HUES6 (cell line): ENCODE data around the gene ZSCAN10.
A peak's percentile ranks its signal among the peaks of the same experiment; 100 is the strongest.
"Not testable (repeated sequence)": the region's sequence is repeated elsewhere in the genome, so short reads cannot be mapped to it uniquely, and the experiment has no call there.

ENCODE experiments used
- H3K27ac ChIP-seq: 2 replicates; pipeline ENCODE4 v1.7.0; 2013; ENCODE audit warnings: low read depth, mild to moderate bottlenecking, low read length, inconsistent platforms
- H3K27me3 ChIP-seq: 2 replicates; pipeline ENCODE4 v1.6.1; 2013; ENCODE audit warnings: low read length; ENCODE audit not compliant: control insufficient read depth, insufficient read depth
- H3K36me3 ChIP-seq: 2 replicates; pipeline ENCODE4 v1.6.1; 2013; ENCODE audit warnings: low read length; ENCODE audit not compliant: control insufficient read depth, insufficient read depth
- H3K4me1 ChIP-seq: 2 replicates; pipeline ENCODE4 v1.6.1; 2013; ENCODE audit warnings: low read length; ENCODE audit not compliant: control insufficient read depth, insufficient read depth
- H3K4me3 ChIP-seq: 2 replicates; pipeline ENCODE4 v1.5.1; 2013; ENCODE audit warnings: low read depth, low read length
- H3K9ac ChIP-seq: one replicate; pipeline ENCODE4 v1.6.1; 2013; ENCODE audit warnings: mild to moderate bottlenecking, low read length
- H3K9me3 ChIP-seq: 2 replicates; pipeline ENCODE4 v1.6.1; 2013; ENCODE audit warnings: low read depth, low read length; ENCODE audit not compliant: control insufficient read depth, insufficient read depth

ZSCAN10 gene

GRCh38 chr16:3142327-3142726, 43.2 kb upstream of the ZSCAN10 start:
- H3K27me3 ChIP-seq = no peaks in the 10 kb centered on the region
- no peak overlapping the region for H3K4me3 ChIP-seq
- no peaks in the 10 kb centered on the region for H3K9me3 ChIP-seq
- H3K9ac ChIP-seq = no peak overlapping the region
- H3K36me3 ChIP-seq = peaks cover 29% of the 10 kb centered on the region
- H3K27ac ChIP-seq = no peak overlapping the region
- no peaks in the 10 kb centered on the region for H3K4me1 ChIP-seq

DNA sequence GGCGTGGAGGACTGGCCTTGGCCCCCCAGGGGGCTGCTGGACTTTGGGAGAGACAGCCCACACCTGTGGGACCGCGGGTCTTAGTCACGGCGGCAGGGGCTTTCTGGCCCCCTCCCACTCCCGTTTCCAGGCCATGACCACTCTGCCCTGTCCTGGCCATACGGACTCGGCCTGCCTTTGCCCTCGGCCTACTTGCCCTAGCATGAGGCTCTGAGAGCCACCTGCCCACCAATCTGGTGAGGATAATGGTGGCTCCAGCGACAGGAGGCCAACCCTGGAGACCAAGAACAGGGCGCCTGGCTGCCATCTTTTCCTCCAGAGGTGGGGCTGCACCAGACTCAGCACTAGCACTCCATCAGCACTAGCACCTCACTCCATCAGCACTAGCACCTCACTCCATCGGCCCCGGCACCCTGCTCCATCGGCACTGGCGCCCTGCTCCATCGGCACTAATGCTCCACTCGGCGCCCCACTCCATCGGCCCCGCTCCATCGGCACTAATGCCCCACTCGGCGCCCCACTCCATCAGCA, 42.8 kb upstream of the ZSCAN10 start:
- no peak overlapping the region for H3K27ac ChIP-seq
- no peak overlapping the region for H3K9ac ChIP-seq
- peaks cover 29% of the 10 kb centered on the region for H3K36me3 ChIP-seq
- no peaks in the 10 kb centered on the region for H3K9me3 ChIP-seq
- H3K4me1 ChIP-seq = no peaks in the 10 kb centered on the region
- no peaks in the 10 kb centered on the region for H3K27me3 ChIP-seq
- H3K4me3 ChIP-seq = no peak overlapping the region

DNA sequence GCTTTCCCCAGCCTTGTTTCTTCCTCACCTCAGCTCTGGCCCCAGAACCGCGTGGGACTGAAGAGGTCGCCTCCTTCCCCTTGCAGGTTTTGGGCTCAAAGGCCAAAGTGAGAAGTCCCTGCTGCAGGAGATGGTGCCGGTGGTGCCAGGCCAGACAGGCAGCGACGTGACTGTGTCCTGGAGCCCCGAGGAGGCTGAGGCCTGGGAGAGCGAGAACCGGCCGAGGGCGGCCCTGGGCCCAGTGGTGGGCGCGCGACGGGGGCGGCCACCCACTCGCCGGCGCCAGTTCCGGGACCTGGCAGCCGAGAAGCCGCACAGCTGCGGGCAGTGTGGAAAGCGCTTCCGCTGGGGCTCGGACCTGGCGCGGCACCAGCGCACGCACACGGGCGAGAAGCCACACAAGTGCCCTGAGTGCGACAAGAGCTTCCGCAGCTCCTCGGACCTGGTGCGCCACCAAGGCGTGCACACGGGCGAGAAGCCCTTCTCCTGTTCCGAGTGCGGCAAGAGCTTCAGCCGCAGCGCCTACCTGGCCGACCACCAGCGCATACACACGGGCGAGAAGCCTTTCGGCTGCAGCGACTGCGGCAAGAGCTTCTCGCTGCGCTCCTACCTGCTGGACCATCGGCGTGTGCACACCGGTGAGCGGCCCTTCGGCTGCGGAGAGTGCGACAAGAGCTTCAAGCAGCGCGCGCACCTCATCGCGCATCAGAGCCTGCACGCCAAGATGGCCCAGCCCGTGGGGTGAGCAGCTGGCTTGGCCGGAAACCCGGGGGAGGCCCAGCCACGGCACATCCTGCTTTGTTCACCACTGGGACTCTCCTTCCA, 41.7 kb upstream of the ZSCAN10 start:
- H3K9ac ChIP-seq = no peak overlapping the region
- no peaks in the 10 kb centered on the region for H3K9me3 ChIP-seq
- H3K27me3 ChIP-seq = no peaks in the 10 kb centered on the region
- no peak overlapping the region for H3K27ac ChIP-seq
- H3K4me3 ChIP-seq = no peak overlapping the region
- H3K4me1 ChIP-seq = 0 out of 2 replicates have a peak, but pooled peaks cover 3% of the 10 kb centered on the region
- peaks cover 29% of the 10 kb centered on the region for H3K36me3 ChIP-seq

DNA sequence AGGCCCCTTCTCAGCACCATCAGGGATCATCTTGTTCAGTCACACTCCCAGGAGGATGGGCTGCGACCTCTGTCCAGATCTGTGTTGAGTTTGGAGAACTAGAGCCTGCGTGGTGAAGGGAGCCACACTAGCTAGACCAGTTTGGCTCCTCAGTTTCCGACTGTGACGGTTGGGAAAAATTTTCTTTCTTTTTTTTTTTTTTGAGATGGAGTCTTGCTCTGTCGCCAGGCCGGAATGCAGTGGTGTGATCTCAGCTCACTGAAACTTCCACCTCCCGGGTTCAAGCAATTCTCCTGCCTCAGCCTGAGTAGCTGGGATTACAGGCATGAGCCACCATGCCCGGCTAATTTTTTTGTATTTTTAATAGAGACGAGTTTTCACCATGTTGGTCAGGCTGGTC, 40.5 kb upstream of the ZSCAN10 start:
- H3K9me3 ChIP-seq, H3K4me1 ChIP-seq, H3K27me3 ChIP-seq, H3K9ac ChIP-seq, H3K27ac ChIP-seq, H3K4me3 ChIP-seq: not testable (repeated sequence)
- H3K36me3 ChIP-seq = peaks cover 29% of the 10 kb centered on the region

- H3K9ac ChIP-seq = no peak overlapping the region
Observed at GRCh38 chr16:3138823-3139426, 39.8 kb upstream of the ZSCAN10 start.

GRCh38 chr16:3138342-3138741, 39.2 kb upstream of the ZSCAN10 start:
- Histone ChIP-seq H3K4me3 (no peak overlapping the region), H3K27me3 (no peaks in the 10 kb centered on the region), H3K9ac (no peak overlapping the region), H3K9me3 (no peaks in the 10 kb centered on the region), H3K4me1 (peaks cover 5% of the 10 kb centered on the region; the same call in 1 of the 2 replicates), H3K27ac (no peak overlapping the region), H3K36me3 (peaks cover 29% of the 10 kb centered on the region)

More at GRCh38 chr16:3138823-3139426, 39.8 kb upstream of the ZSCAN10 start:
- H3K36me3 ChIP-seq = peaks cover 29% of the 10 kb centered on the region
- no peaks in the 10 kb centered on the region for H3K27me3 ChIP-seq
- H3K9me3 ChIP-seq = no peaks in the 10 kb centered on the region
- H3K27ac ChIP-seq = no peak overlapping the region
- 0 out of 2 replicates have a peak, but pooled peaks cover 3% of the 10 kb centered on the region for H3K4me1 ChIP-seq
- no peak overlapping the region for H3K4me3 ChIP-seq

GRCh38 chr16:3137267-3137666, 38.2 kb upstream of the ZSCAN10 start:
- no peaks in the 10 kb centered on the region for H3K9me3 ChIP-seq
- no peak overlapping the region for H3K27ac ChIP-seq
- no peak overlapping the region for H3K9ac ChIP-seq
- H3K4me3 ChIP-seq = no peak overlapping the region
- H3K27me3 ChIP-seq = no peaks in the 10 kb centered on the region
- H3K4me1 ChIP-seq = peaks cover 5% of the 10 kb centered on the region; the same call in 1 of the 2 replicates
- H3K36me3 ChIP-seq = peaks cover 27% of the 10 kb centered on the region

- Histone ChIP-seq H3K4me1 (peaks cover 5% of the 10 kb centered on the region; the same call in 1 of the 2 replicates), H3K4me3 (peak overlapping the region; percentile 98), H3K27me3 (no peaks in the 10 kb centered on the region), H3K36me3 (peaks cover 15% of the 10 kb centered on the region), H3K27ac (no peak overlapping the region), H3K9me3 (no peaks in the 10 kb centered on the region), H3K9ac (peak overlapping the region; percentile 76)
Observed at GRCh38 chr16:3135126-3135715, 36.1 kb upstream of the ZSCAN10 start.

DNA sequence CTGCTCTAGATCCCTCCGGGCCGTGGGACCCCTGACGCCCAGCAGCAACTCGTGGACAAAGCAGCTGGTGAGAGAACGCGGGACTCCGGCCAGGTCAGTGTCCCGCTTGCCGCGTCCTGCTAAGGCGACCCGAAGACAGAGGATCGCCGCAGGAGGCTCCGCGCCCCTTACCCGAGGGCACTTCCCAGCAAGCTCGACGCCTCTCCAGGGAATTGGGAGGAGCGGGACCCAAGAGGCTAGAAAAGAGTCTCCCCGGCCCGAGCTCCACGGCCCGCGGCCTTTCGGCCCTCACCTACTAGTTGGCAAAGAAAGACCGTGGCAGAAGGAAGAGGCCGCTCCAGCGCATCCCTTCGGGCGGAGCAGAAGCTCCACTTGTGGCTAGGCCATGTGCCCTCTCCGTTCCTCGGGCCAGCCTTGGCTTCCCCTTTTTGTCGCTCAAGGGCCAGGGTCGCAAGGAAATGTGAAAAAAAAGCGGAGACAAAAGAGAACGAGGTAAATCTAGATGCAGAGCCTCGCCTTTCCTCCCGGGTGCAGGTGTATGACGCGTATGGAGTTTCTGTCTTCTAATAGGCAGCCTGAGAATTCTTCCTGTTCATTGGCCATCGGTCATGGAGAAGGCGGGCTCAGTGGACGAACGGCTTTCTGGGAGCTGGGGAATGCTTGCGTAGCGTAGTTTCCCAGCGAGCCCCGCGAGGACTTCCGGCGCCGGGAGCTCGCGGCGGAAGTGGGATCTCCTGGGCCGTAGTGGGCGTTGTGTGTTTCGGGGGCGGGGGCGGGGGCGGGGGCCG, 35.4 kb upstream of the ZSCAN10 start, which contains the start of gene ZNF213:
Gene ZNF213 (plus strand): TSS at position 692 of the 788 bp plus-strand sequence. CDS start 2,252 bp downstream, outside the sequence.
- Histone ChIP-seq H3K4me3 (peak within 1 kb of the TSS; percentile 98), H3K36me3 (peaks cover 15% of the 10 kb centered on the region), H3K27ac (peak within 1 kb of the TSS; percentile 93), H3K9ac (peak within 1 kb of the TSS; percentile 97), H3K27me3 (no peaks in the 10 kb centered on the region), H3K4me1 (peaks cover 10% of the 10 kb centered on the region), H3K9me3 (no peaks in the 10 kb centered on the region)

- Histone ChIP-seq H3K4me3 (peak overlapping the region; percentile 98), H3K36me3 (peaks cover 13% of the 10 kb centered on the region)
Observed at GRCh38 chr16:3133844-3134243, 34.8 kb upstream of the ZSCAN10 start.

More at GRCh38 chr16:3133844-3134243, 34.8 kb upstream of the ZSCAN10 start:
- Histone ChIP-seq H3K27me3 (no peaks in the 10 kb centered on the region), H3K4me1 (peaks cover 14% of the 10 kb centered on the region), H3K9ac (peak overlapping the region; percentile 97), H3K27ac (peak overlapping the region; percentile 93), H3K9me3 (no peaks in the 10 kb centered on the region)
